OCI-LY3 (cell line): ENCODE measurements around the gene RAN.

Experiments
- EZH2phosphoT487 ChIP-seq: fragments of 200-600 bp; shearing (Covaris generic); IDR thresholded peaks from 2 replicates; pipeline ENCODE4 v1.6.1; 2018; ENCODE audit warnings: antibody characterized with exemption, mixed run types, low read depth
- TF ChIP-seq, protein P1 (sequence below): fragments of 200-600, 300-600 bp; sonication (generic); IDR thresholded peaks from 2 replicates; pipeline ENCODE4 v1.5.1; 2014; ENCODE audit warnings: antibody characterized with exemption, low read length, low read depth

DNA sequence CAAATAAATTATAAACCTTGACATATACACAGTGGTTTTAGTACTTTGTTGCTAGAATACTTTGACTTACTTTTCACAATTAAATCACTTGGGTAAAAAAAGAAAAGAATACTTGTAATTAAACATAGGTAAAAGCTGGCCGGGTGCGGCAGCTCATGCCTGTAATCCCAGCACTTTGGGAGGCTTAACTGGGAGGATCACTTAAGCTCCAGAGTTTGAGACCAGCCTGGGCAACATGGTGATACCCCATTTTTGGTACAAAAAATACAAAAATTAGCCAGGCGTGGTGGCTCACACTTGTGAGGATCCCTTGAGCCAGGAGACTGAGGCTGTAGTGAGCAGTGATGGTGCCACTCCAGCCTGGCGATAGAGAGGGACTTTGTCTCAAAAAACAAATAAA, 40.6 kb upstream of the RAN start:
- TF ChIP-seq, protein P1, sequence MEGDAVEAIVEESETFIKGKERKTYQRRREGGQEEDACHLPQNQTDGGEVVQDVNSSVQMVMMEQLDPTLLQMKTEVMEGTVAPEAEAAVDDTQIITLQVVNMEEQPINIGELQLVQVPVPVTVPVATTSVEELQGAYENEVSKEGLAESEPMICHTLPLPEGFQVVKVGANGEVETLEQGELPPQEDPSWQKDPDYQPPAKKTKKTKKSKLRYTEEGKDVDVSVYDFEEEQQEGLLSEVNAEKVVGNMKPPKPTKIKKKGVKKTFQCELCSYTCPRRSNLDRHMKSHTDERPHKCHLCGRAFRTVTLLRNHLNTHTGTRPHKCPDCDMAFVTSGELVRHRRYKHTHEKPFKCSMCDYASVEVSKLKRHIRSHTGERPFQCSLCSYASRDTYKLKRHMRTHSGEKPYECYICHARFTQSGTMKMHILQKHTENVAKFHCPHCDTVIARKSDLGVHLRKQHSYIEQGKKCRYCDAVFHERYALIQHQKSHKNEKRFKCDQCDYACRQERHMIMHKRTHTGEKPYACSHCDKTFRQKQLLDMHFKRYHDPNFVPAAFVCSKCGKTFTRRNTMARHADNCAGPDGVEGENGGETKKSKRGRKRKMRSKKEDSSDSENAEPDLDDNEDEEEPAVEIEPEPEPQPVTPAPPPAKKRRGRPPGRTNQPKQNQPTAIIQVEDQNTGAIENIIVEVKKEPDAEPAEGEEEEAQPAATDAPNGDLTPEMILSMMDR, result no peak
- TF ChIP-seq EZH2phosphoT487, result no peak
